ENCODE measurements around the gene POGZ. TPM values are rescaled to one million over a fixed set of nuclear protein-coding genes. Genes with fewer than 3 reads are reported as not detected.

The POGZ gene
- total RNA-seq, 1 donor from 2014 or later: 146 TPM

GRCh38 chr1:151370211-151370911, 88.9 kb downstream of the POGZ start:
- Mint-ChIP-seq H3K4me1 (ENCODE audit: low read depth, unreplicated experiment) (peaks cover 5% of the 10 kb centered on the region), H3K9me3 (ENCODE audit: unreplicated experiment) (no peaks in the 10 kb centered on the region), H3K27ac (ENCODE audit: unreplicated experiment) (no peak overlapping the region), H3K36me3 (ENCODE audit: unreplicated experiment) (no peaks in the 10 kb centered on the region), H3K4me3 (ENCODE audit: unreplicated experiment) (no peak overlapping the region), H3K27me3 (ENCODE audit: unreplicated experiment) (peaks cover 7% of the 10 kb centered on the region)
- TF ChIP-seq, protein P1, sequence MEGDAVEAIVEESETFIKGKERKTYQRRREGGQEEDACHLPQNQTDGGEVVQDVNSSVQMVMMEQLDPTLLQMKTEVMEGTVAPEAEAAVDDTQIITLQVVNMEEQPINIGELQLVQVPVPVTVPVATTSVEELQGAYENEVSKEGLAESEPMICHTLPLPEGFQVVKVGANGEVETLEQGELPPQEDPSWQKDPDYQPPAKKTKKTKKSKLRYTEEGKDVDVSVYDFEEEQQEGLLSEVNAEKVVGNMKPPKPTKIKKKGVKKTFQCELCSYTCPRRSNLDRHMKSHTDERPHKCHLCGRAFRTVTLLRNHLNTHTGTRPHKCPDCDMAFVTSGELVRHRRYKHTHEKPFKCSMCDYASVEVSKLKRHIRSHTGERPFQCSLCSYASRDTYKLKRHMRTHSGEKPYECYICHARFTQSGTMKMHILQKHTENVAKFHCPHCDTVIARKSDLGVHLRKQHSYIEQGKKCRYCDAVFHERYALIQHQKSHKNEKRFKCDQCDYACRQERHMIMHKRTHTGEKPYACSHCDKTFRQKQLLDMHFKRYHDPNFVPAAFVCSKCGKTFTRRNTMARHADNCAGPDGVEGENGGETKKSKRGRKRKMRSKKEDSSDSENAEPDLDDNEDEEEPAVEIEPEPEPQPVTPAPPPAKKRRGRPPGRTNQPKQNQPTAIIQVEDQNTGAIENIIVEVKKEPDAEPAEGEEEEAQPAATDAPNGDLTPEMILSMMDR (IDR thresholded peaks at IDR 0.05; ENCODE audit: partially characterized antibody, unreplicated experiment): no peak
- DNase-seq: no peak

- DNase-seq: no peak
- Mint-ChIP-seq H3K9me3 (ENCODE audit: unreplicated experiment) (no peaks in the 10 kb centered on the region), H3K27me3 (ENCODE audit: unreplicated experiment) (peaks cover 7% of the 10 kb centered on the region), H3K4me3 (ENCODE audit: unreplicated experiment) (no peak overlapping the region), H3K27ac (ENCODE audit: unreplicated experiment) (no peak overlapping the region), H3K4me1 (ENCODE audit: low read depth, unreplicated experiment) (peaks cover 5% of the 10 kb centered on the region), H3K36me3 (ENCODE audit: unreplicated experiment) (no peaks in the 10 kb centered on the region)
- TF ChIP-seq, protein P1 (IDR thresholded peaks at IDR 0.05; ENCODE audit: partially characterized antibody, unreplicated experiment): no peak
Observed at GRCh38 chr1:151369621-151370048, 89.7 kb downstream of the POGZ start.

GRCh38 chr1:151369302-151369610, 90.0 kb downstream of the POGZ start:
- H3K27ac Mint-ChIP-seq (ENCODE audit: unreplicated experiment): no peak overlapping the region
- TF ChIP-seq, protein P1 (IDR thresholded peaks at IDR 0.05; ENCODE audit: partially characterized antibody, unreplicated experiment): no peak
- H3K27me3 Mint-ChIP-seq (ENCODE audit: unreplicated experiment): peaks cover 7% of the 10 kb centered on the region
- H3K4me1 Mint-ChIP-seq (ENCODE audit: low read depth, unreplicated experiment): peaks cover 5% of the 10 kb centered on the region
- H3K9me3 Mint-ChIP-seq (ENCODE audit: unreplicated experiment): peaks cover under 1% of the 10 kb centered on the region
- no peak for DNase-seq
- H3K36me3 Mint-ChIP-seq (ENCODE audit: unreplicated experiment): peaks cover under 1% of the 10 kb centered on the region
- H3K4me3 Mint-ChIP-seq (ENCODE audit: unreplicated experiment): no peak overlapping the region

DNA sequence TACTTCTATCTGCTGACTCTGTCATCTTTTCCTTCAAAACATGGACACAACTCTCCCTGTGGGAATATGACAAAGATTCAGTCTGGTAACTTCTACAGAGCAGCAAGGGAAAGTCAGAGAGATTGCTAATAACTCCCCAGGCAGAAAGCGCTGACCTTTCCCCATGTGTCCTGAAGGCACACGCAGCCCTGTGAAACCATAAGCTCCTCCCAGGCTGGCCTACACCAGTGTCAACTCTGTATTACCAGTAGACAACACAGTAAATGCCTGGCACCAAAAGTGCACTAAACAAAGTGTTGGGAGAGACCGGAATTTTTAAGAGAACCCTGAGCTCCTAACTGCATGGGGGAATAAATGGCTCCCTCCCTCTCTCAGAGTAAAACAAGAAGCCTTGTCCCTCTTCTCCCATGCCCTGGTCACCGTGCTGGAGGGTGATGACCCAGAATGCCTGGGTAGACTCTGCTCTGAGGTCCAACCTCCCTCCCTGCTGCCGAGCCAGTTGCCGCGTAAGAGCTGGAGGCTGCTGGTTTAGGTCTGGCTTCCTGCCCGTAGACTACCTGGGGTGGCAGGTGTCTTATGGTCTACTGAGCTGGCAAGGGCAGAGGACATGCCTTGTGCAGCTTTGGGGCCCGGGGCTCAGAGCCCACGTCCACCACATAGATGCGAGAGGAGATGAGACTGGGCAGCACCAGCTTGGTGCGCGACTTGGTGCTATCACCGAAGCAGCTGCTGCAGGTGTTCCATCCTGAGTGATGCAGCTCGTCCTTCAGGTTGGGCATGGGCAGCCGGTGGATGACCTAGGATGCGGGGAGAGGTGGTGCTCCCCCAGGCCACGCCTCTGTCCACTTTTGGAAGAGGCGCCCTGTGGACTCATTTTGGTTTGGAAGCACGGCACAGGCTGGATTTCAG, 90.6 kb downstream of the POGZ start:
- Mint-ChIP-seq H3K27ac (ENCODE audit: unreplicated experiment) (no peak overlapping the region), H3K36me3 (ENCODE audit: unreplicated experiment) (peaks cover 7% of the 10 kb centered on the region), H3K4me1 (ENCODE audit: low read depth, unreplicated experiment) (peaks cover 5% of the 10 kb centered on the region), H3K4me3 (ENCODE audit: unreplicated experiment) (no peak overlapping the region), H3K9me3 (ENCODE audit: unreplicated experiment) (peaks cover 3% of the 10 kb centered on the region), H3K27me3 (ENCODE audit: unreplicated experiment) (peaks cover 7% of the 10 kb centered on the region)
- TF ChIP-seq, protein P1 (IDR thresholded peaks at IDR 0.05; ENCODE audit: partially characterized antibody, unreplicated experiment): no peak
- DNase-seq: no peak
